ENCODE data around the gene UPB1. TPM values are rescaled to one million over a fixed set of nuclear protein-coding genes. Genes with fewer than 3 reads are reported as not detected.
"Not testable (repeated sequence)": the region's sequence is repeated elsewhere in the genome, so short reads cannot be mapped to it uniquely, and the experiment has no call there.

The UPB1 gene
- total and polyA plus RNA-seq, 10 donors, result 0.38 to 3.9 (median 1.6) TPM

GRCh38 chr22:24552503-24553286 lies 57.6 kb downstream of the UPB1 start:
- Histone ChIP-seq H3K36me3 (peaks cover 0 to 50% (median 27%) of the 10 kb centered on the region in 6 donors), H3K4me3 (peak overlapping the region in 4 of 8 donors; percentile 83 to 97 (median 88)), H3K27ac (peak overlapping the region in 7 of 8 donors; percentile 0 to 99 (median 98)), H3K4me1 (peaks cover 42 to 80% (median 70%) of the 10 kb centered on the region in 6 donors)
- TF ChIP-seq POLR2A (IDR thresholded peaks at IDR 0.05) (peak in 1 of 3 donors; percentile 10), POLR2AphosphoS5 (IDR thresholded peaks at IDR 0.05) (peak in 1 of 3 donors; percentile 71)
- H3K9me3 ChIP-seq; H3K27me3 ChIP-seq (replicated peaks in 1 of 7); intact Hi-C loops (cut with DNase I; ENCODE audit: low total_unique reads): not testable (repeated sequence)
- 70 to 84% (median 75%) methylated on average over 10 of the region's 10 CpGs for WGBS, 5 donors
- DNase-seq, result peak; percentile 61

GRCh38 chr22:24553597-24554312 lies 58.6 kb downstream of the UPB1 start:
- Histone ChIP-seq H3K27ac (peak overlapping the region; percentile 94 to 99 (median 98)), H3K4me3 (peak overlapping the region; percentile 83 to 99 (median 94)), H3K4me1 (peaks cover 44 to 85% (median 78%) of the 10 kb centered on the region in 6 donors), H3K27me3 (replicated peaks in 1 of 7) (no peaks in the 10 kb centered on the region), H3K36me3 (peaks cover 0 to 50% (median 27%) of the 10 kb centered on the region in 6 donors), H3K9me3 (no peaks in the 10 kb centered on the region)
- peak; percentile 76 for DNase-seq
- 46 to 58% (median 52%) methylated on average over 10 to 12 of the region's 12 CpGs for WGBS, 5 donors
- TF ChIP-seq POLR2AphosphoS5 (IDR thresholded peaks at IDR 0.05) (no peak), POLR2A (IDR thresholded peaks at IDR 0.05) (no peak)
- TF ChIP-seq, protein P1, sequence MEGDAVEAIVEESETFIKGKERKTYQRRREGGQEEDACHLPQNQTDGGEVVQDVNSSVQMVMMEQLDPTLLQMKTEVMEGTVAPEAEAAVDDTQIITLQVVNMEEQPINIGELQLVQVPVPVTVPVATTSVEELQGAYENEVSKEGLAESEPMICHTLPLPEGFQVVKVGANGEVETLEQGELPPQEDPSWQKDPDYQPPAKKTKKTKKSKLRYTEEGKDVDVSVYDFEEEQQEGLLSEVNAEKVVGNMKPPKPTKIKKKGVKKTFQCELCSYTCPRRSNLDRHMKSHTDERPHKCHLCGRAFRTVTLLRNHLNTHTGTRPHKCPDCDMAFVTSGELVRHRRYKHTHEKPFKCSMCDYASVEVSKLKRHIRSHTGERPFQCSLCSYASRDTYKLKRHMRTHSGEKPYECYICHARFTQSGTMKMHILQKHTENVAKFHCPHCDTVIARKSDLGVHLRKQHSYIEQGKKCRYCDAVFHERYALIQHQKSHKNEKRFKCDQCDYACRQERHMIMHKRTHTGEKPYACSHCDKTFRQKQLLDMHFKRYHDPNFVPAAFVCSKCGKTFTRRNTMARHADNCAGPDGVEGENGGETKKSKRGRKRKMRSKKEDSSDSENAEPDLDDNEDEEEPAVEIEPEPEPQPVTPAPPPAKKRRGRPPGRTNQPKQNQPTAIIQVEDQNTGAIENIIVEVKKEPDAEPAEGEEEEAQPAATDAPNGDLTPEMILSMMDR (IDR thresholded peaks at IDR 0.05 in 8 of 11, conservative IDR thresholded peaks at IDR 0.05 in 3 of 11), result no peak
- intact Hi-C loops (cut with DNase I; ENCODE audit: low total_unique reads), result no loop called here

GRCh38 chr22:24554313-24555164 lies 59.4 kb downstream of the UPB1 start, which contains the start of gene GUCD1:
Gene GUCD1 (minus strand): TSS chr22:24555138. CDS start chr22:24554991, 147 bp downstream.
- Histone ChIP-seq H3K9me3 (no peaks in the 10 kb centered on the region), H3K36me3 (peaks cover 0 to 50% (median 29%) of the 10 kb centered on the region in 6 donors), H3K27me3 (replicated peaks in 1 of 7) (no peaks in the 10 kb centered on the region), H3K4me1 (peaks cover 52 to 86% (median 81%) of the 10 kb centered on the region in 6 donors), H3K27ac (peak within 1 kb of the TSS; percentile 94 to 99 (median 98)), H3K4me3 (peak within 1 kb of the TSS; percentile 83 to 99 (median 94))
- WGBS, 5 donors, result 0 to 1% (median 0%) methylated on average over 30 to 64 of the region's 64 CpGs
- DNase-seq, result no peak
- peak in 2 of 3 donors; percentile 82 to 86 for TF ChIP-seq POLR2A (IDR thresholded peaks at IDR 0.05)
- TF ChIP-seq POLR2AphosphoS5 (IDR thresholded peaks at IDR 0.05), result peak; percentile 90 to 93 (median 91)
- TF ChIP-seq, protein P1 (IDR thresholded peaks at IDR 0.05 in 8 of 11, conservative IDR thresholded peaks at IDR 0.05 in 3 of 11), result no peak
- intact Hi-C loops (cut with DNase I; ENCODE audit: low total_unique reads), result no loop called here

All from spleen (tissue), 11 donors.